NT2/D1 (cell line): ENCODE measurements around the gene ELOVL7.

Experiments used
- SUZ12 ChIP-seq: IDR thresholded peaks from 2 replicates; pipeline ENCODE4 v1.6.1; 2011; ENCODE audit not compliant: insufficient read length, insufficient read depth; ENCODE audit errors: extremely low read depth
- YY1 ChIP-seq: IDR thresholded peaks from 2 replicates; pipeline ENCODE4 v1.6.1; 2011; ENCODE audit not compliant: insufficient read length, insufficient read depth
- ZNF274 ChIP-seq: IDR thresholded peaks from 2 replicates; pipeline ENCODE4 v1.6.1; 2011; ENCODE audit warnings: mild to moderate bottlenecking, low read depth, low read length

- TF ChIP-seq SUZ12: no peak
- TF ChIP-seq YY1: no peak
- TF ChIP-seq ZNF274: no peak
Observed at GRCh38 chr5:60843936-60844905, at the start of gene ELOVL7.
